Middle frontal gyrus (tissue), 1 donor: ENCODE results near the gene NACA.
"Not testable (repeated sequence)": the region's sequence is repeated elsewhere in the genome, so short reads cannot be mapped to it uniquely, and the experiment has no call there.

Source experiments
- DNase-seq: peaks from one replicate; pipeline ENCODE4 v3.0.0-alpha.2; 2015; ENCODE audit warnings: low spot score; ENCODE audit errors: extremely low spot score

The NACA gene

GRCh38 chr12:56724701-56724971 is 463 bp downstream of the NACA start:
- no peak for DNase-seq

- no peak for DNase-seq
Measured at GRCh38 chr12:56723889-56724700, 1.0 kb downstream of the NACA start.

GRCh38 chr12:56723352-56723751 is 1.7 kb downstream of the NACA start:
- DNase-seq, result no peak

DNA sequence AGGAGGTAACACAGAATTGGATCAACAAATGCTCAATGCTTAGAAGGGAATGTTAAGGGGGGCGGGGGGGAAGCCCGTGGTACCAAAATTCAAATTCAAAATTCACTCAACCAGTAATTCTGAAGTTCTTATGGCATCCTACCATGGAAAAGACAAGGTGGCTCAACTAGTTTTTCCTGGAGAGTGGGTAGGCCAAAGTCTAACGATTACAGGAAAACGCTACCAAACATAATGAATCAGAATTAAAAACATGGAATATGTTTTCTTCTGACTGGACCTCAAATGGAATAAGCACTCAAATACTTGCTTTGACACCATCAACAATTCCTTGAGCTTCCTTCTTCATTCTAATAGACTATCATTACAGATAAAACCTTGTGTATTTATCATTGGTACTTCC is 2.3 kb downstream of the NACA start:
- DNase-seq, result no peak

DNA sequence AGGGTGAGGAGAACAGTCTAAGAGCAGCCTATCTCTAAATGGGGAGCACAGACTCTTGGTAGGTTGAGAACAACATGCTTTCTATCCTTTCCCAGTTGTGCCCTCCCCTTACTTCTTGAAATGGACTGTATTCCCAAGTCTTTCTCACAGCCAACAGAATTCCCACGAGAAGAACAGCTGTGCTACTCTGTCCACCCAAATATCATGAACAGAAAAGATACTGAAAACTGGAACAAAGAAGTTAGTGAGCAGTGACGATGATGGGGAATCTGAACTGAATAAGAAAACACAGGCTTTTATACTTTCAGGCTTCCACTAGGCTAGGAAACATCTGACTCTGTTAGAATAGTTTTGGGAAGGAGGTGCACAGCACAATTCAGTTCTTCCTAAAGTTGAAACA is 3.4 kb downstream of the NACA start:
- DNase-seq, result no peak

DNA sequence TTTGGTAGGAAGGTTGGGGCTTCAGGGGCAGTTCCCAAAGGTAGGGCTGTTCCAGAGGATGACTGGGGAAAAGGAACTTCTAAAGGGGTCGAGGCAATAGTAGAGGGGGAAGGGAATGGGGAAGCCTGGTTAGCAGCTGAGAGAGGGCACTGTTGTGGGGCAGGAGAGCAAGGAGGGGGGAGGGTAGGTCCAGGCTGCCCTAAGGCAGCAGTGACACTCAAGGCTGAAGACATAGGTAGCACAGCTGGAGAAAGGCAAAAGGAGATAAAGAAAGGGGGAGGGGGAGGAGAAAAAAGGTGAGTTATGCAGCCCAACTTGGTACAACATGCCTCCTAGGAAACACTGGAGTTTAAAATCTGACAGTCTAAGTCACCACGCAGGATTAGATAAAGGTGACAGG is 3.9 kb downstream of the NACA start:
- no peak for DNase-seq

DNA sequence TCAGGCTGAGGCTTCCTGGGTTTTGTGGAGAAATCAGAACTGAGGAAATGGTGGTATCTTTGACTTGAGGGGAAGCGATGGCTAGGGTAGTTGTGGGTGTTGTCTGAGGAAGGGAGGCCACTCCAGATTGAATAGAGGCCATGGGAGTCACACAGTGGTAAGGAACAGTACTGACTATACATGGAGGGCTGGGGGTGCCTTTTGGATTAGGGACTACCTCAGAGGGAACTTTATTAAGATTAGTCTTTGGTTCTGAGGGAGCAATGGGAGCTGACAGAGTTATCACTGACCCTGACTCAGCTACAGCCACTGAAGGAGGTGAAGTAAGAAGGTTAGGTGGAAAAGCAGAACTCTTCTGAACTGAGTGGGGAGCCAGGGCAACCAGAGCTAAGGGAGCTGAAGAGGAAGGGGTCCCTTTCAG is 4.4 kb downstream of the NACA start:
- DNase-seq, result no peak

DNA sequence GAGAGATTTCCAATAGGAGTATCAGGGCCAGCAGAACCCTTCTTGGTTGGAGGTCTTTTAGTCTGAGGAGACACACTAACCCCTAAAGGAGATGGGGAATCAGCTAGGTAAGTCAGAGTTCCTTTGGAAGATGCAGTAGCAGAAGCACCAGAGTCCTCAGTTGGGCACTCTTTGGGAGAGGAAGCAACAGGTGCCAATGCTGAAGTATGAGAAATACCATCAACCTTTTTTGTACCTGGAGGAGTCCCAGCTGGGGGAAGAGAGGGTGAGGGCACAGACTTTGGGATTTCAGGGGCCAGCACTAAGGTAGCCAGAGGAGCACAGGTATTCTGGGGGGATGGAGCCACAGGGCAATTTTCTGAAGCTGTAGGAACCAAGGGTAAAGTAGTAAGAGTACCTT is 6.0 kb downstream of the NACA start:
- DNase-seq, result no peak

- DNase-seq, result no peak
Measured at GRCh38 chr12:56718636-56719035, 6.5 kb downstream of the NACA start.

DNA sequence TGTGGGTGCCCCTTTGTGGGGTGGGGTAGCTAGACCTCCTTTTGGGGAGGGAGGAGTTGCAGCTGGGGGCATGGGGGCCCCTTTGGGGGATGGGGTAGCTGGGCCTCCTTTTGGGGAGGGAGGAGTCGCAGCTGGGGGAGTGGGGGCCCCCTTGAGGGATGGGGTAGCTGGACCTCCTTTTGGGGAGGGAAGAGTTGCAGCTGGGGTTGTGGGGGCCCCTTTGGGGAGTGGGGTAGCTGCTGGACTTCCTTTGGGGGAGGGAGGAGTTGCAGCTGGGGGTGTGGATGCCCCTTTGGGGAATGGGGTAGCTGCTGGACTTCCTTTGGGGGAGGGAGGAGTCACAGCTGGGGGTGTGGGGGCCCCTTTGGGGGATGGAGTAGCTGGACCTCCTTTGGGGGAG is 7.0 kb downstream of the NACA start:
- DNase-seq, result no peak

DNA sequence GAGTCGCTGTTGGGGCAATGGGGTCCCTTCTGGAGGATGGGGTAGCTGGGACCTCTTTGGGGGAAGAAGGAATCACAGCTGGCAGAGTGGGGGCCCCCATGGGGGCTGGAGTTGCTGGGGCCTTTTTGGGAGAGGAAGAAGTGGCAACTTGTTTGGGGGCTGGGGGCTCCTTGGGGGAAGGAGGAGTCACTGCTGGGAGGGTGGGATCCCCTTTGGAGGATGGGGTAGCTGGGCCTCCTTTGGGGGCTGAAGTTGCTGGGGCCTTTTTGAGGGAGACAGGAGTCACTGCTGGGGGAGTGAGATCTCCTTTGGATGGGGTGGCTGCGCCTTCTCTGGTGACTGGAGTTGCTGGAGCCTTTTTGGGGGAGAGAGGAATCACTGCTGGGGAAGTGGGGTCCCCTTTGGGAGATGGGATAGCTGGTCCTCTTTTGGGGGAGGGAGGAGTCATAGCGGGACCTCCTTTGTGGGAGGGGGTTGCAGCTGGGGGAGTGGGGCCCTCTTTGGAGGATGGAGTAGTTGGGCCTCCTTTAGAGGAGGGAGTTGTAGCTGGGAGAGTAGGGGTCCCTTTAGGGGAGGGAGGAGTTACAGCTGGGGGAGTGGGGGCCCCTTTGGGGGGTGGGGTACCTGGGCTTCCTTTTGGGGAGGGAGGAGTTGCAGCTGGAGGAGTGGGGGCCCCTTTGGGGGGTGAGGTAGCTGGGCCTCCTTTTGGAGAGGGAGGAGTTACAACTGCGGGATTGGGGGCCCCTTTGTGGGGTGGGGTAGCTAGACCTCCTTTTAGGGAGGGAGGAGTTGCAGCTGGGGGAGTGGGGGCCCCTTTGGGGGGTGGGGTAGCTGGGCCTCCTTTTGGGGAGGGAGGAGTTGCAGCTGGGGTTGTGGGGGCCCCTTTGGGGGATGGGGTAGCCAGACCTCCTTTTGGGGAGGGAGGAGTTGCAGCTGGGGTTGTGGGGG is 7.9 kb downstream of the NACA start:
- DNase-seq, result no peak

DNA sequence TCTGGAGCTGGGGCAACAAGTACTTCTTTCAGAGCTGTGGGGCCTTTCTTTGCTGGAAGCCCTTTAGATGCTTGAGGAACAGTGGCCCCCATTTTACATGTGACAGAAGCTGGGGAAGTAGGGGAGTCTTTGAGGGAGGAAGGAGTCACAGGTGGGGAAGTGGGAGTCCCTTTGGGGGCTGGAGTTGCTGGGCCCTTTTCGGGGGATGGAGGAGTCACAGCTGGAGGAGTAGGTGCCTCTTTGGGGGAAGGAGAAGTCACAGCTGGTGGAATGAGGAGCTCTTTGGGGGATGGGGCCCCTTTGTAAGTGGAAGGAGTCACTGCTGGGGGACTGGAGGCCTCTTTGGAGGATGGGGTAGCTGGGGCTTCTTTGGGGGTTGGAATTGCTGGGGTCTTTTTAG is 8.6 kb downstream of the NACA start:
- no peak for DNase-seq

GRCh38 chr12:56715798-56716197 is 9.3 kb downstream of the NACA start:
- no peak for DNase-seq

- DNase-seq, result no peak
Measured at GRCh38 chr12:56714431-56714929, 10.6 kb downstream of the NACA start.

- no peak for DNase-seq
Measured at GRCh38 chr12:56713345-56713744, 11.8 kb downstream of the NACA start.

DNA sequence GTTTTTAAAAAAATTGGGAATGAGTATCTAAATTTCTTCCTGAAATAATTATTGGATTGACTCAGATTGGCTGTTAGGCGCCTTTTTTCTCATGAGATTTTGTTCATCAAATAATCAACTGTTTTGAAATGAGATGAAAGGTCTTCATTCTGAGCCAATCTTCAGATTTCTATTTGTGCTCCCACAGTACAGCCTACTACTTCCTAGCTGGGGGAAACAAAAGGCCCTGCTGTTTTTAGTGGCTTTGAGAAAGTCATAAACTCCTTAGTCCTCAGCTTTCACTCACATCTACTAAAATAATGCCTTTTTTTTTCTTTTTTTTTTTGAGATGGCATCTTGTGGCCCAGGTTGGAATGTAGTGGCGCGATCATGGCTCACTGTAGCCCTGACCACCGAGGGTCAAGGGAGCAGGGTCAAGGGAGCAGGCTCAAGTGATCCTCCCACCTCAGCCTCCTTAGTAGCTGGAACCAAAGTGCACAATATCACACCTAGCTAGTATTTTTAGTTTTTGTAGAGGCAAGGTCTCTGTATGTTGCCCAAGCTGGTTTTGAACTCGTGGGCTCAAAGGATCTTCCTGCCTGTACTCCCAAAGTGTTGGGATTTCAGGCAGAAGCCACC is 15.2 kb downstream of the NACA start:
- no peak for DNase-seq

DNA sequence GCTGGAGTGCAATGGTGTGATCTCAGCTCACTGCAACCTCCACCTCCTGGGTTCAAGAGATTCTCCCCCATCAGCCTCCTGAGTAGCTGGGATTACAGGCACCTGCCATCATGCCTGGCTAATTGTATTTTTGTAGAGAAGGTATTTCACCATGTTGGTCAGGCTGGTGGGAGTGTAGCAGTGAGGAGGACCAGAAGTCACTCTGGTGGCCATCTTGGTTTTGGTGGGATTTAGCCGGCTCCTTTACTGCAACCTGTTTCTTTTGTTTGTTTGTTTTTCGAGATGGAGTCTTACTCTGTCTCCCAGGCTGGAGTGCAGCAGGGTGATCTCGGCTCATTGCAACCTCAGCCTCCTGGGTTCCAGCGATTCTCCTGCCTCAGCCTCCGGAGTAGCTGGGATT is 20.6 kb downstream of the NACA start:
- not testable (repeated sequence) for DNase-seq

DNA sequence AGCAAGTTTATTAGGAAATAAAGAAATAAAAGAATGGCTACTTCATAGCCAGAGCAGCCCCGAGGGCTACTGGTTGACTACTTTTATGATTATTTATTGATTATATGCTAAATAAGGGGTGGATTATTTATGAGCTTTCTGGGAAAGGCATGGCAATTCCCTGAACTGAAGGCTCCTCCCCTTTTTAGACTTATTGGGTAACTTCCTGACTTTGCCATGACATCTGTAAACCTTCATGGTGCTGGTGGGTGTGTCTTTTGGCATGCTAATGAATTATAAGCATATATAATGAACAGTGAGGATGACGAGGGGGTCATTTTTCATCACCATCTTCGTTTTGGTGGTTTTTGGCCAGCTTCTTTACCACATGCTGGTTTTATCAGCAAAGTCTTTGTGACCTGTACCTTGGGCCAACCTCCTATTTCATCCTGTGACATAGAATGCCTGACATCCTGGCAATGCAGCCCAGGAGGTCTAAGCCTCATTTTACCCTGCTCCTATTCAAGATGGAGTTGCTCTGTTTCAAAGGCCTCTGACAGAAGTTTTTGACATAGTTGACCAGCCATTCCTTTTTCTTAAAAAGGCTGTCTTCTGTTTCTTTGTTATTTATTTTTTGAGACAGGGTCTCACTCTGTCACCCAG is 26.0 kb downstream of the NACA start:
- DNase-seq, result no peak

DNA sequence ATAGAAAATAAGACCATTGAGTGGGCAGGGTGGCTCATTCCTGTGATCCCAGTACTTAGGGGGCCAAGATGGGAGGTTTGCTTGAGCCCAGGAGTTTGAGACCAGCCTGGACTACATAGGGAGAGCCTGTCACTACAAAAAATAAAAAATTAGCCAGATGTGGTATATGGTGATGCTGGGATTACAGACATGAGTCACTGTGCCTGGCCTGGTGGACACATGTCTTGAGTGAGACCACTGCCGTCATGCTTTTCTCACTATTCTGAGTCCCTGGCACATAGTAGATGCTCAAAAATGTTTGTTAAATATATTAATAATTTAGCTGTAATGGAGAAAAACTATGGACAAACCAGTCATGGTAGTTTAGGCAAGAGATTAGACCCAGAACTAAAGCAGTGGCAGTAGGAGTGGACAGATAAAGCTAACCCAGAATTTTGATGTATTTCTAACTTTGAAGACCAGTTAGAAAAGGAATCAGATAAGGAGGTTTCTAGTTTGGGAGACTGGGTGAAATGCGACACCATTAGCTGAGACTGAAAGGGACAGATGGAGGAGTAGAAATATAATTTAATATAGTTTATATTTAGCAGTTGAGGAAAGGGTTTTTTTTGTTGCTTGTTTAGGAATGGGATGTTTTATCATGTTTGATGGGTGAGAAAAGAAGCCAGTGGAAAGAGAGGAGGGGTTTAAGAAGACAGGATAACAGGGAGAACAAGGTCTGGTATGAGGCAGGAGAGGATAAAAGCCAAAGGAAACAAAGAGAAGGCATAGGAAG is 29.6 kb downstream of the NACA start:
- DNase-seq, result no peak

DNA sequence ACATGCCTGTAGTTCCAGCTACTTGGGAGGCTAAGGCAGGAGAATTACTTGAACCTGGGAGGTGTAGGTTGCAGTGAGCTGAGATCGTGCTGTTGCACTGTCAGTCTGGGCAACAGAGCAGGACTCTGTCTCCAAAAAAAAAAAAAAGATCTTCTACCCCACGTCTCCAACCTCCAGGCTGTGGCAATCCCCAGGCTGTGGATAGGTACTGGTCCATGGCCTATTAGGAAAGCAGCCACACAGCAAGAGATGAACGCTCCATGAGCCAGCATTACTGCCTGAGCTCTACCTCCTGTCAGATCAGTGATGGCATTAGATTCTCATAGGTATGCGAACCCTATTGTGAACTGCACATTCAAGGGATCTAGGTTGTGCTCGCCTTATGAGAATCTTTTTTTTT is 30.9 kb downstream of the NACA start:
- no peak for DNase-seq

DNA sequence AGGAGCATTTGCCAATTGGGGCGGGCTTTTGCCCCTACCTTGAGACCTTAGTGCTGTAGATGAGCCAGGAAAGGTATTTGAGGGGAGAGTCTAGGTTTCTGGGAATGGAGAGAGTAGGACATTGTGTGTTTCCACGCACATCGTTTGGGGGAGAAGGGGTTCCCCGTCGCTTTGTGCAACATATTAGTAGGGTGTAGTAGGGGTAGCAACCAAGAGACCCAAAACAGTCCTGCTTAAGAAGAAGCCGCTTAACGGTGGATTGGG is 36.3 kb downstream of the NACA start:
- DNase-seq, result no peak
